22Rv1 (cell line): Measurements from ENCODE around the gene MACROH2A1.

Source experiments
- CTCF ChIP-seq: fragments of 450-650 bp; IDR thresholded peaks from 2 replicates; pipeline ENCODE4 v1.5.1; 2017; ENCODE audit warnings: mild to moderate bottlenecking
- ZFX ChIP-seq: fragments of 450-650 bp; IDR thresholded peaks from 2 replicates; pipeline ENCODE4 v1.6.1; 2017; ENCODE audit warnings: antibody characterized with exemption, borderline replicate concordance

- TF ChIP-seq CTCF (no peak), ZFX (no peak)
These were observed 79.6 kb downstream of the MACROH2A1 start for GRCh38 chr5:135319458-135319857.
